IMR-90 (cell line): Measurements from ENCODE around the gene SLC35B3. TPM values are rescaled to one million over a fixed set of nuclear protein-coding genes. Genes with fewer than 3 reads are reported as not detected.

Source experiments
- ATAC-seq: fragments of 200-7000 bp; cut with Tn5 transposase; 2 replicates; pipeline ENCODE4 v1.9.1; 2020; ENCODE audit warnings: low read depth, mild to moderate bottlenecking, moderate library complexity
- BruUV-seq: library from RNA; stranded (reverse); fragments of 400-500 nt; replicated peaks from 2 replicates; lab custom pipeline; 2021; lab: Mats Ljungman, UMichigan
- CTCF ChIA-PET: fragments of 300-600 bp; formaldehyde crosslinking; extraction: SDS; loops from one replicate; lab custom pipeline; 2021; ENCODE audit warnings: antibody characterized with exemption; lab: Yijun Ruan, JAX
- POLR2A ChIA-PET: fragments of 300-600 bp; sonication (Branson Sonifier 250); formaldehyde crosslinking; loops from one replicate; lab custom pipeline; 2022; ENCODE audit warnings: antibody characterized with exemption; ENCODE audit not compliant: unreplicated experiment; lab: Charles Lee
- DNase-seq: peaks from one replicate; pipeline ENCODE4 v3.0.0; 2013
- H2AFZ ChIP-seq: replicated peaks from 2 replicates; pipeline ENCODE3; 2013; ENCODE audit warnings: low read length, mild to moderate bottlenecking; ENCODE audit not compliant: poor library complexity
- H2AK5ac ChIP-seq: 2 replicates; pipeline ENCODE4 v1.6.1; 2013; ENCODE audit warnings: low read depth, low read length, inconsistent platforms
- H2AK9ac ChIP-seq: replicated peaks from 2 replicates; pipeline ENCODE3; 2013; ENCODE audit warnings: mild to moderate bottlenecking, low read depth, low read length, moderate library complexity; ENCODE audit not compliant: poor library complexity
- H2BK120ac ChIP-seq: 2 replicates; pipeline ENCODE4 v1.6.1; 2013; ENCODE audit warnings: low read depth, low read length, inconsistent platforms
- H2BK15ac ChIP-seq: 3 replicates; pipeline ENCODE4 v1.6.1; 2013; ENCODE audit warnings: low read depth, low read length, inconsistent platforms
- H2BK20ac ChIP-seq: 2 replicates; pipeline ENCODE4 v1.6.1; 2013; ENCODE audit warnings: low read depth, mild to moderate bottlenecking, inconsistent platforms, low read length, moderate library complexity
- H2BK5ac ChIP-seq: 2 replicates; pipeline ENCODE4 v1.6.1; 2013; ENCODE audit warnings: mild to moderate bottlenecking, low read depth, low read length, inconsistent platforms; ENCODE audit not compliant: poor library complexity, severe bottlenecking
- H3K14ac ChIP-seq: replicated peaks from 2 replicates; pipeline ENCODE4 v1.6.1; 2013; ENCODE audit warnings: low read depth, low read length, inconsistent platforms
- H3K18ac ChIP-seq: 2 replicates; pipeline ENCODE4 v1.6.1; 2013; ENCODE audit warnings: low read depth, low read length, control low read depth
- H3K23ac ChIP-seq: 2 replicates; pipeline ENCODE4 v1.6.1; 2013; ENCODE audit warnings: low read depth, low read length, inconsistent platforms
- H3K27ac ChIP-seq: 2 replicates; pipeline ENCODE4 v1.5.1; 2013; ENCODE audit warnings: mild to moderate bottlenecking, control low read depth, low read length; ENCODE audit not compliant: insufficient read depth
- H3K27me3 ChIP-seq: 2 replicates; pipeline ENCODE4 v1.6.1; 2013; ENCODE audit warnings: low read length; ENCODE audit not compliant: control insufficient read depth, insufficient read depth
- H3K36me3 ChIP-seq: 2 replicates; pipeline ENCODE4 v1.6.1; 2013; ENCODE audit warnings: low read length, mixed read lengths; ENCODE audit not compliant: control insufficient read depth, insufficient read depth
- H3K4ac ChIP-seq: 2 replicates; pipeline ENCODE4 v1.6.1; 2013; ENCODE audit warnings: low read depth, low read length, inconsistent platforms
- H3K4me1 ChIP-seq: 2 replicates; pipeline ENCODE4 v1.6.1; 2013; ENCODE audit warnings: low read length, mixed read lengths; ENCODE audit not compliant: control insufficient read depth, insufficient read depth
- H3K4me2 ChIP-seq: 2 replicates; pipeline ENCODE4 v1.6.1; 2013; ENCODE audit warnings: low read depth, mild to moderate bottlenecking, control low read depth, low read length, moderate library complexity
- H3K4me3 ChIP-seq: 2 replicates; pipeline ENCODE4 v1.5.1; 2013; ENCODE audit warnings: low read depth, mild to moderate bottlenecking, control low read depth, low read length, moderate library complexity; ENCODE audit not compliant: insufficient read depth
- H3K56ac ChIP-seq: 2 replicates; pipeline ENCODE4 v1.6.1; 2013; ENCODE audit warnings: low read length, inconsistent platforms; ENCODE audit not compliant: insufficient read depth; ENCODE audit errors: extremely low read depth
- H3K79me1 ChIP-seq, 2 experiments: 2 replicates each; pipeline ENCODE4 v1.6.1; 2013; ENCODE audit warnings: low read length in 2 of 2, inconsistent platforms in 1 of 2, low read depth in 1 of 2
- H3K9ac ChIP-seq: 2 replicates; pipeline ENCODE4 v1.6.1; 2013; ENCODE audit warnings: low read depth, low read length, control low read depth
- H3K9me1 ChIP-seq: 2 replicates; pipeline ENCODE4 v1.6.1; 2013; ENCODE audit warnings: low read length, inconsistent platforms; ENCODE audit not compliant: insufficient read depth
- H3K9me3 ChIP-seq: 2 replicates; pipeline ENCODE4 v1.6.1; 2013; ENCODE audit warnings: low read length; ENCODE audit not compliant: control insufficient read depth, insufficient read depth
- H4K20me1 ChIP-seq: 2 replicates; pipeline ENCODE4 v1.6.1; 2013; ENCODE audit warnings: low read length, inconsistent platforms; ENCODE audit not compliant: insufficient read depth
- H4K5ac ChIP-seq: 2 replicates; pipeline ENCODE4 v1.6.1; 2013; ENCODE audit warnings: mild to moderate bottlenecking, low read depth, low read length, control low read depth
- H4K8ac ChIP-seq, 2 experiments: 2 replicates each; pipeline ENCODE4 v1.6.1; 2013; ENCODE audit warnings: low read depth in 2 of 2, low read length in 2 of 2, control low read depth in 1 of 2, inconsistent platforms in 1 of 2
- H4K91ac ChIP-seq: 2 replicates; pipeline ENCODE4 v1.6.1; 2013; ENCODE audit warnings: low read depth, low read length, inconsistent platforms; ENCODE audit not compliant: insufficient read depth
- BHLHE40 ChIP-seq: fragments of 150-350 bp; IDR thresholded peaks from 2 replicates; pipeline ENCODE4 v1.6.1; 2016; ENCODE audit warnings: mild to moderate bottlenecking, low read depth, low read length
- CEBPB ChIP-seq: IDR thresholded peaks from 2 replicates; pipeline ENCODE4 v1.6.1; 2012; ENCODE audit warnings: low read depth, low read length, improper control_type of control experiment
- FOS ChIP-seq: fragments of 150-350 bp; IDR thresholded peaks from 2 replicates; pipeline ENCODE4 v1.6.1; 2016; ENCODE audit warnings: low read depth, low read length
- MXI1 ChIP-seq: IDR thresholded peaks from 2 replicates; pipeline ENCODE4 v1.6.1; 2012; ENCODE audit warnings: low read depth, mild to moderate bottlenecking, low read length, moderate library complexity, borderline replicate concordance
- RAD21 ChIP-seq: IDR thresholded peaks from 2 replicates; pipeline ENCODE4 v1.6.1; 2012; ENCODE audit warnings: low read length, improper control_type of control experiment
- RCOR1 ChIP-seq: IDR thresholded peaks from 2 replicates; pipeline ENCODE4 v1.6.1; 2012; ENCODE audit warnings: mild to moderate bottlenecking, low read length, improper control_type of control experiment; ENCODE audit not compliant: insufficient replicate concordance
- RFX5 ChIP-seq: IDR thresholded peaks from 2 replicates; pipeline ENCODE4 v1.8.0; 2012; ENCODE audit warnings: low read depth, mild to moderate bottlenecking, low read length, moderate library complexity
- SMC3 ChIP-seq: fragments of 150-350 bp; IDR thresholded peaks from 2 replicates; pipeline ENCODE4 v1.6.1; 2016; ENCODE audit warnings: low read depth, mild to moderate bottlenecking, antibody characterized with exemption, low read length, moderate library complexity
- WGBS, 2 experiments: methylation state at CpG; one replicate each; pipeline versions ENCODE4 v1.1.5 to v1.1.7; 2013; ENCODE audit warnings: missing lambda C conversion rate in 2 of 2; ENCODE audit not compliant: insufficient read length in 1 of 2; ENCODE audit errors: extremely low coverage in 2 of 2; 5-methylcytosine and 5-hydroxymethylcytosine counted together
- dilution Hi-C: fragments of 300-500 bp; cut with HindIII; formaldehyde crosslinking; loops from one replicate; pipeline ENCODE4 v1.14.3; 2018; ENCODE audit warnings: low sequenced_read_pairs; ENCODE audit not compliant: unreplicated experiment
- in situ Hi-C: fragments of 300-500 bp; cut with MboI; formaldehyde crosslinking; loops from 3 replicates; pipeline ENCODE4 v1.14.3; 2019; ENCODE audit warnings: low sequenced_read_pairs, inconsistent platforms, mixed read lengths
- intact Hi-C: fragments of 100-400 bp; cut with micrococcal nuclease; formaldehyde crosslinking; loops from 2 replicates; pipeline ENCODE4 v1.10.0; 2022
- polyA plus RNA-seq, 3 experiments: library from polyadenylated mRNA; depleted of rRNA; stranded (reverse); fragments of >200 nt; gene quantifications; 2 replicates each; pipeline ENCODE4 v1.2.3, GENCODE V29; 2012; ENCODE audit warnings: low replicate concordance in 1 of 3
- total RNA-seq: library from RNA; depleted of rRNA; stranded (reverse); fragments of >200 nt; gene quantifications from 2 replicates; pipeline ENCODE4 v1.2.3, GENCODE V29; 2012
- TF ChIP-seq, protein P1 (sequence below): conservative IDR thresholded peaks from 2 replicates; pipeline ENCODE4 v1.5.1; 2012; ENCODE audit warnings: mild to moderate bottlenecking, low read depth, low read length, improper control_type of control experiment
- TF ChIP-seq, protein P2 (sequence below): fragments of 150-350 bp; IDR thresholded peaks from 2 replicates; pipeline ENCODE4 v1.6.1; 2016; ENCODE audit warnings: low read depth, mild to moderate bottlenecking, low read length, moderate library complexity, borderline replicate concordance
- TF ChIP-seq, protein P3 (sequence below): fragments of 150-350 bp; IDR thresholded peaks from 2 replicates; pipeline ENCODE4 v1.6.1; 2017; ENCODE audit warnings: mild to moderate bottlenecking, antibody characterized with exemption, low read length, low read depth

The SLC35B3 gene
- total and polyA plus RNA-seq, 2 of the 4 experiments (the other 2 are of a cell fraction): 19.0 to 21.1 TPM

DNA sequence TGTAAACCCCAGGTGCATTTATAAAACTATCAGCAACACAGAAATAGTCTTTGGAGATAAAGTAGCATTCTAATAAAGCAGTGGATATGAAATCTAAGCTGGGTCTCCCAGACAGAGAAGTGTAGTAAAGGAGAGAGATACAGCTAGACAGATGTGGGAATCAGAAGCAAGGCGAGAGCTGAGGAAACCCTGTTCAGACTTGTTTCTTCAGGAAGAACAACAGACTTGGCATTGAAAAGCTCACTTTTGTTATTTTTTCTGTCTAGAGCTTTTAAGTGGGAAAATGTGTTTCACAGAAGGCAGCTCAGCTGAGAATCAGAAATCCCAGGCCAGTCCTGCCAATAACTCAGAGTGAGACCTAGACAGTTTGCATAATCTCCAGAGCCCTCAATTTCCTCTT, 52.9 kb downstream of the SLC35B3 start:
- POLR2A ChIA-PET: no interaction called here
- Histone ChIP-seq H3K4me3 (no peak overlapping the region), H3K4ac (no peak overlapping the region), H3K4me1 (no peaks in the 10 kb centered on the region), H3K18ac (no peak overlapping the region), H3K9ac (no peak overlapping the region), H3K79me1 (no peaks in the 10 kb centered on the region), H4K8ac (no peak overlapping the region), H3K27me3 (no peaks in the 10 kb centered on the region), H3K23ac (no peak overlapping the region), H3K27ac (no peak overlapping the region), H3K9me3 (no peaks in the 10 kb centered on the region), H2AK9ac (no peak overlapping the region), H3K4me2 (no peak overlapping the region), H4K20me1 (no peaks in the 10 kb centered on the region), H3K36me3 (no peaks in the 10 kb centered on the region), H2BK120ac (no peak overlapping the region), H4K91ac (no peak overlapping the region), H3K9me1 (no peaks in the 10 kb centered on the region), H4K5ac (no peak overlapping the region), H2BK20ac (no peak overlapping the region), H2BK15ac (no peak overlapping the region), H3K56ac (no peak overlapping the region), H3K14ac (no peak overlapping the region), H2AK5ac (no peak overlapping the region), H2BK5ac (no peak overlapping the region), H2AFZ (no peak overlapping the region)
- BruUV-seq: no TSS peak
- no CpG with 5 or more reads among the region's 1 CpG for WGBS, 2 experiments
- in situ Hi-C loops: no loop called here
- CTCF ChIA-PET: no interaction called here
- ATAC-seq (no peak), DNase-seq (no peak)
- intact Hi-C loops: no loop called here
- dilution Hi-C loops: no loop called here
- no peak for TF ChIP-seq MXI1
- no peak for TF ChIP-seq FOS
- no peak for TF ChIP-seq RFX5
- no peak for TF ChIP-seq RAD21
- TF ChIP-seq BHLHE40: no peak
- TF ChIP-seq, protein P1, sequence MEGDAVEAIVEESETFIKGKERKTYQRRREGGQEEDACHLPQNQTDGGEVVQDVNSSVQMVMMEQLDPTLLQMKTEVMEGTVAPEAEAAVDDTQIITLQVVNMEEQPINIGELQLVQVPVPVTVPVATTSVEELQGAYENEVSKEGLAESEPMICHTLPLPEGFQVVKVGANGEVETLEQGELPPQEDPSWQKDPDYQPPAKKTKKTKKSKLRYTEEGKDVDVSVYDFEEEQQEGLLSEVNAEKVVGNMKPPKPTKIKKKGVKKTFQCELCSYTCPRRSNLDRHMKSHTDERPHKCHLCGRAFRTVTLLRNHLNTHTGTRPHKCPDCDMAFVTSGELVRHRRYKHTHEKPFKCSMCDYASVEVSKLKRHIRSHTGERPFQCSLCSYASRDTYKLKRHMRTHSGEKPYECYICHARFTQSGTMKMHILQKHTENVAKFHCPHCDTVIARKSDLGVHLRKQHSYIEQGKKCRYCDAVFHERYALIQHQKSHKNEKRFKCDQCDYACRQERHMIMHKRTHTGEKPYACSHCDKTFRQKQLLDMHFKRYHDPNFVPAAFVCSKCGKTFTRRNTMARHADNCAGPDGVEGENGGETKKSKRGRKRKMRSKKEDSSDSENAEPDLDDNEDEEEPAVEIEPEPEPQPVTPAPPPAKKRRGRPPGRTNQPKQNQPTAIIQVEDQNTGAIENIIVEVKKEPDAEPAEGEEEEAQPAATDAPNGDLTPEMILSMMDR: no peak
- TF ChIP-seq CEBPB: no peak
- TF ChIP-seq RCOR1: no peak
- TF ChIP-seq, protein P2, sequence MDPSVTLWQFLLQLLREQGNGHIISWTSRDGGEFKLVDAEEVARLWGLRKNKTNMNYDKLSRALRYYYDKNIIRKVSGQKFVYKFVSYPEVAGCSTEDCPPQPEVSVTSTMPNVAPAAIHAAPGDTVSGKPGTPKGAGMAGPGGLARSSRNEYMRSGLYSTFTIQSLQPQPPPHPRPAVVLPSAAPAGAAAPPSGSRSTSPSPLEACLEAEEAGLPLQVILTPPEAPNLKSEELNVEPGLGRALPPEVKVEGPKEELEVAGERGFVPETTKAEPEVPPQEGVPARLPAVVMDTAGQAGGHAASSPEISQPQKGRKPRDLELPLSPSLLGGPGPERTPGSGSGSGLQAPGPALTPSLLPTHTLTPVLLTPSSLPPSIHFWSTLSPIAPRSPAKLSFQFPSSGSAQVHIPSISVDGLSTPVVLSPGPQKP: no peak
- TF ChIP-seq, protein P3, sequence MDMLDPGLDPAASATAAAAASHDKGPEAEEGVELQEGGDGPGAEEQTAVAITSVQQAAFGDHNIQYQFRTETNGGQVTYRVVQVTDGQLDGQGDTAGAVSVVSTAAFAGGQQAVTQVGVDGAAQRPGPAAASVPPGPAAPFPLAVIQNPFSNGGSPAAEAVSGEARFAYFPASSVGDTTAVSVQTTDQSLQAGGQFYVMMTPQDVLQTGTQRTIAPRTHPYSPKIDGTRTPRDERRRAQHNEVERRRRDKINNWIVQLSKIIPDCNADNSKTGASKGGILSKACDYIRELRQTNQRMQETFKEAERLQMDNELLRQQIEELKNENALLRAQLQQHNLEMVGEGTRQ: no peak
- TF ChIP-seq SMC3: no peak
